ENCODE measurements around the gene ACAP2. TPM values are rescaled to one million over a fixed set of nuclear protein-coding genes. Genes with fewer than 3 reads are reported as not detected.
A peak's percentile ranks its signal among the peaks of the same experiment; 100 is the strongest.

ACAP2 gene
- total RNA-seq, 1 experiment from 2014 or later: 19.8 TPM

- in situ Hi-C loops (cut with HindIII; ENCODE audit: low pct_unique_long_range_greater_than_20kb, low sequenced_read_pairs): no loop called here
- DNase-seq (ENCODE audit: low read depth): peak; percentile 74
These were observed 172.6 kb downstream of the ACAP2 start for GRCh38 chr3:195270079-195270816.

GRCh38 chr3:195269375-195270078 lies 173.3 kb downstream of the ACAP2 start:
- in situ Hi-C loops (cut with HindIII; ENCODE audit: low pct_unique_long_range_greater_than_20kb, low sequenced_read_pairs): no loop called here

GRCh38 chr3:195268576-195269309 lies 174.1 kb downstream of the ACAP2 start:
- in situ Hi-C loops (cut with HindIII; ENCODE audit: low pct_unique_long_range_greater_than_20kb, low sequenced_read_pairs): no loop called here
- DNase-seq (ENCODE audit: low read depth): no peak

More at GRCh38 chr3:195269375-195270078, 173.3 kb downstream of the ACAP2 start:
- no peak for DNase-seq (ENCODE audit: low read depth)

GRCh38 chr3:195267096-195267495 lies 175.7 kb downstream of the ACAP2 start:
- in situ Hi-C loops (cut with HindIII; ENCODE audit: low pct_unique_long_range_greater_than_20kb, low sequenced_read_pairs): no loop called here
- no peak for DNase-seq (ENCODE audit: low read depth)

- in situ Hi-C loops (cut with HindIII; ENCODE audit: low pct_unique_long_range_greater_than_20kb, low sequenced_read_pairs): no loop called here
- no peak for DNase-seq (ENCODE audit: low read depth)
These were observed 176.4 kb downstream of the ACAP2 start for GRCh38 chr3:195266428-195266827.

- in situ Hi-C loops (cut with HindIII; ENCODE audit: low pct_unique_long_range_greater_than_20kb, low sequenced_read_pairs): no loop called here
- DNase-seq (ENCODE audit: low read depth): no peak
These were observed 177.3 kb downstream of the ACAP2 start for GRCh38 chr3:195265363-195265976.

- in situ Hi-C loops (cut with HindIII; ENCODE audit: low pct_unique_long_range_greater_than_20kb, low sequenced_read_pairs): no loop called here
- DNase-seq (ENCODE audit: low read depth): no peak
These were observed 178.8 kb downstream of the ACAP2 start for GRCh38 chr3:195263925-195264600.

- in situ Hi-C loops (cut with HindIII; ENCODE audit: low pct_unique_long_range_greater_than_20kb, low sequenced_read_pairs): no loop called here
These were observed 179.5 kb downstream of the ACAP2 start for GRCh38 chr3:195263193-195263924.

GRCh38 chr3:195261925-195262324 lies 180.9 kb downstream of the ACAP2 start:
- in situ Hi-C loops (cut with HindIII; ENCODE audit: low pct_unique_long_range_greater_than_20kb, low sequenced_read_pairs): no loop called here
- no peak for DNase-seq (ENCODE audit: low read depth)

More at GRCh38 chr3:195263193-195263924, 179.5 kb downstream of the ACAP2 start:
- no peak for DNase-seq (ENCODE audit: low read depth)

- in situ Hi-C loops (cut with HindIII; ENCODE audit: low pct_unique_long_range_greater_than_20kb, low sequenced_read_pairs): no loop called here
- DNase-seq (ENCODE audit: low read depth): no peak
These were observed 182.4 kb downstream of the ACAP2 start for GRCh38 chr3:195260280-195260905.

- in situ Hi-C loops (cut with HindIII; ENCODE audit: low pct_unique_long_range_greater_than_20kb, low sequenced_read_pairs): loop anchor here (10.0 kb wide), 1 partner anchor 575 kb away; the partner anchor contains the start of gene FAM43A
- peak; percentile 89 for DNase-seq (ENCODE audit: low read depth)
These were observed 183.1 kb downstream of the ACAP2 start for GRCh38 chr3:195259475-195260279.

GRCh38 chr3:195259154-195259474 lies 183.7 kb downstream of the ACAP2 start:
- no peak for DNase-seq (ENCODE audit: low read depth)
- in situ Hi-C loops (cut with HindIII; ENCODE audit: low pct_unique_long_range_greater_than_20kb, low sequenced_read_pairs): loop anchor here (10.0 kb wide), 1 partner anchor 574 kb away; the partner anchor contains the start of gene FAM43A

GRCh38 chr3:195258449-195259153 lies 184.2 kb downstream of the ACAP2 start:
- in situ Hi-C loops (cut with HindIII; ENCODE audit: low pct_unique_long_range_greater_than_20kb, low sequenced_read_pairs): loop anchor here (10.0 kb wide), 1 partner anchor 574 kb away; the partner anchor contains the start of gene FAM43A
- no peak for DNase-seq (ENCODE audit: low read depth)

- in situ Hi-C loops (cut with HindIII; ENCODE audit: low pct_unique_long_range_greater_than_20kb, low sequenced_read_pairs): loop anchor here (10.0 kb wide), 1 partner anchor 573 kb away; the partner anchor contains the start of gene FAM43A
- no peak for DNase-seq (ENCODE audit: low read depth)
These were observed 185.1 kb downstream of the ACAP2 start for GRCh38 chr3:195257454-195258448.

All from Caki2 (cell line).